ENCODE measurements around the gene CAPN14.

Gene CAPN14

GRCh38 chr2:31139671-31140070 is 77.6 kb downstream of the CAPN14 start:
- no peak overlapping the region for H3K27ac ChIP-seq
- no peak for TF ChIP-seq ZFX (IDR thresholded peaks at IDR 0.05)
- no peak for TF ChIP-seq CTCF (conservative IDR thresholded peaks at IDR 0.05)

GRCh38 chr2:31138037-31138962 is 79.0 kb downstream of the CAPN14 start, which contains the start of gene GALNT14:
Gene GALNT14, minus strand, starts transcription at chr2:31138440. Its CDS starts 354 bp downstream, at chr2:31138086.
- H3K27ac ChIP-seq, result peak within 1 kb of the TSS; percentile 47
- TF ChIP-seq ZFX (IDR thresholded peaks at IDR 0.05) (no peak), CTCF (conservative IDR thresholded peaks at IDR 0.05) (peak; percentile 43)

- peak; percentile 35; the same call in 1 of the 2 replicates for TF ChIP-seq ZFX (IDR thresholded peaks at IDR 0.05)
- TF ChIP-seq CTCF (conservative IDR thresholded peaks at IDR 0.05), result no peak
- H3K27ac ChIP-seq, result peak overlapping the region; percentile 47
These were observed 79.9 kb downstream of the CAPN14 start for GRCh38 chr2:31137211-31138036.

- H3K27ac ChIP-seq, result no peak overlapping the region
- TF ChIP-seq CTCF (conservative IDR thresholded peaks at IDR 0.05), result no peak
- TF ChIP-seq ZFX (IDR thresholded peaks at IDR 0.05), result no peak
These were observed 80.6 kb downstream of the CAPN14 start for GRCh38 chr2:31136732-31137131.

GRCh38 chr2:31136000-31136399 is 81.3 kb downstream of the CAPN14 start:
- no peak overlapping the region for H3K27ac ChIP-seq

GRCh38 chr2:31134480-31134879 is 82.8 kb downstream of the CAPN14 start:
- TF ChIP-seq ZFX (IDR thresholded peaks at IDR 0.05) (no peak), CTCF (conservative IDR thresholded peaks at IDR 0.05) (no peak)
- H3K27ac ChIP-seq, result no peak overlapping the region

More at GRCh38 chr2:31136000-31136399, 81.3 kb downstream of the CAPN14 start:
- TF ChIP-seq ZFX (IDR thresholded peaks at IDR 0.05) (no peak), CTCF (conservative IDR thresholded peaks at IDR 0.05) (no peak)

Measured in C4-2B (cell line).